Mesothelial cell of epicardium (in vitro differentiated cells): ENCODE measurements around the gene CDH13. TPM values are rescaled to one million over a fixed set of nuclear protein-coding genes. Genes with fewer than 3 reads are reported as not detected.

Source experiments
- DNase-seq, 2 experiments: peaks; one replicate each; pipeline ENCODE4 v3.0.0; 2021; ENCODE audit warnings: low spot score in 2 of 2; ENCODE audit not compliant: unreplicated experiment in 2 of 2
- H3K27ac Mint-ChIP-seq: 2 replicates; pipeline ENCODE4 v1.8.0; 2021; ENCODE audit warnings: mixed read lengths
- H3K27me3 Mint-ChIP-seq: 2 replicates; pipeline ENCODE4 v1.8.0; 2021; ENCODE audit warnings: low read depth, mixed read lengths
- H3K36me3 Mint-ChIP-seq: 2 replicates; pipeline ENCODE4 v1.8.0; 2021; ENCODE audit warnings: mixed read lengths
- H3K4me1 Mint-ChIP-seq: 2 replicates; pipeline ENCODE4 v1.8.0; 2021; ENCODE audit warnings: mixed read lengths
- H3K4me3 Mint-ChIP-seq: 2 replicates; pipeline ENCODE4 v1.8.0; 2021; ENCODE audit warnings: mild to moderate bottlenecking, moderate library complexity, mixed read lengths
- H3K9me3 Mint-ChIP-seq: 2 replicates; pipeline ENCODE4 v1.8.0; 2021; ENCODE audit warnings: mixed read lengths
- CTCF ChIP-seq: fragments of 200-600 bp; sonication (generic); IDR thresholded peaks from one replicate; pipeline ENCODE4 v1.5.0; 2021; ENCODE audit warnings: antibody characterized with exemption; ENCODE audit not compliant: unreplicated experiment
- total RNA-seq: library from RNA; stranded (reverse); gene quantifications from 3 replicates; pipeline ENCODE4 v1.2.1, GENCODE V29; 2021

The CDH13 gene
- total RNA-seq, 1 donor from 2014 or later, result 0.80 TPM

- no peak for DNase-seq
- no peaks in the 10 kb centered on the region for H3K9me3 Mint-ChIP-seq
- no peaks in the 10 kb centered on the region for H3K36me3 Mint-ChIP-seq
- no peak for TF ChIP-seq CTCF
- H3K27ac Mint-ChIP-seq, result no peak overlapping the region
- no peak overlapping the region for H3K4me3 Mint-ChIP-seq
- H3K27me3 Mint-ChIP-seq, result peaks cover 32% of the 10 kb centered on the region
- no peaks in the 10 kb centered on the region for H3K4me1 Mint-ChIP-seq
Measured at GRCh38 chr16:82709987-82710386, 83.2 kb downstream of the CDH13 start.

- no peaks in the 10 kb centered on the region for H3K4me1 Mint-ChIP-seq
- H3K27ac Mint-ChIP-seq, result no peak overlapping the region
- DNase-seq, result no peak
- H3K27me3 Mint-ChIP-seq, result peaks cover 28% of the 10 kb centered on the region
- TF ChIP-seq CTCF, result no peak
- H3K9me3 Mint-ChIP-seq, result peaks cover 4% of the 10 kb centered on the region
- H3K36me3 Mint-ChIP-seq, result no peaks in the 10 kb centered on the region
- no peak overlapping the region for H3K4me3 Mint-ChIP-seq
Measured at GRCh38 chr16:82713778-82714177, 87.0 kb downstream of the CDH13 start.

GRCh38 chr16:82715160-82715559 is 88.4 kb downstream of the CDH13 start:
- H3K4me3 Mint-ChIP-seq, result no peak overlapping the region
- H3K9me3 Mint-ChIP-seq, result peaks cover 4% of the 10 kb centered on the region
- H3K27ac Mint-ChIP-seq, result no peak overlapping the region
- no peaks in the 10 kb centered on the region for H3K4me1 Mint-ChIP-seq
- H3K36me3 Mint-ChIP-seq, result no peaks in the 10 kb centered on the region
- no peak for TF ChIP-seq CTCF
- no peak for DNase-seq
- peaks cover 28% of the 10 kb centered on the region for H3K27me3 Mint-ChIP-seq

GRCh38 chr16:82715833-82716232 is 89.1 kb downstream of the CDH13 start:
- H3K4me1 Mint-ChIP-seq, result no peaks in the 10 kb centered on the region
- no peak for DNase-seq
- no peak overlapping the region for H3K4me3 Mint-ChIP-seq
- peaks cover 4% of the 10 kb centered on the region for H3K9me3 Mint-ChIP-seq
- no peaks in the 10 kb centered on the region for H3K36me3 Mint-ChIP-seq
- peaks cover 28% of the 10 kb centered on the region for H3K27me3 Mint-ChIP-seq
- no peak overlapping the region for H3K27ac Mint-ChIP-seq
- TF ChIP-seq CTCF, result no peak

- Mint-ChIP-seq H3K27ac (no peak overlapping the region), H3K9me3 (peaks cover 4% of the 10 kb centered on the region)
Measured at GRCh38 chr16:82716361-82716855, 89.6 kb downstream of the CDH13 start.

More at GRCh38 chr16:82716361-82716855, 89.6 kb downstream of the CDH13 start:
- peaks cover 27% of the 10 kb centered on the region for H3K27me3 Mint-ChIP-seq
- H3K4me3 Mint-ChIP-seq, result no peak overlapping the region
- no peak for DNase-seq
- no peak for TF ChIP-seq CTCF
- H3K36me3 Mint-ChIP-seq, result no peaks in the 10 kb centered on the region
- H3K4me1 Mint-ChIP-seq, result no peaks in the 10 kb centered on the region
